Lung (tissue), 12 donors: ENCODE measurements around the gene NR2C2. TPM values are rescaled to one million over a fixed set of nuclear protein-coding genes. Genes with fewer than 3 reads are reported as not detected.

Experiments
- ATAC-seq: fragments of 200-7000 bp; cut with Tn5 transposase; one replicate; pipeline ENCODE4 v1.9.1; 2020; ENCODE audit warnings: moderate number of reproducible peaks; ENCODE audit not compliant: insufficient read depth, low FRiP score
- DNase-seq, 3 donors: peaks; one replicate each; pipeline ENCODE4 v3.0.0-alpha.2; 2013 to 2017
- H3K27ac ChIP-seq, 2 donors: one replicate each; pipeline ENCODE4 v1.5.1; 2013; ENCODE audit warnings: mild to moderate bottlenecking in 2 of 2, moderate library complexity in 2 of 2, control low read depth in 1 of 2, inconsistent platforms in 1 of 2, low read depth in 1 of 2, low read length in 1 of 2
- H3K27me3 ChIP-seq, 3 donors: one replicate each; pipeline ENCODE4 v1.5.1; 2013; ENCODE audit warnings: low read length in 2 of 3; ENCODE audit not compliant: control insufficient read depth in 3 of 3, insufficient read depth in 3 of 3
- H3K36me3 ChIP-seq, 4 donors: one replicate each; pipeline ENCODE4 v1.5.1; 2013; ENCODE audit warnings: low read length in 4 of 4, mild to moderate bottlenecking in 1 of 4, moderate library complexity in 1 of 4; ENCODE audit not compliant: control insufficient read depth in 4 of 4, insufficient read depth in 4 of 4
- H3K4me1 ChIP-seq, 5 donors: one replicate each; pipeline ENCODE4 v1.5.1; 2013; ENCODE audit warnings: low read length in 5 of 5, mild to moderate bottlenecking in 2 of 5, moderate library complexity in 1 of 5; ENCODE audit not compliant: control insufficient read depth in 5 of 5, insufficient read depth in 5 of 5
- H3K4me3 ChIP-seq: one replicate; pipeline ENCODE4 v1.5.1; 2013; ENCODE audit warnings: mild to moderate bottlenecking, control low read depth, moderate library complexity
- H3K9ac ChIP-seq, 2 donors: one replicate each; pipeline ENCODE4 v1.5.1; 2013; ENCODE audit warnings: low read length in 2 of 2, control low read depth in 1 of 2; ENCODE audit not compliant: insufficient read depth in 1 of 2
- H3K9me3 ChIP-seq, 4 donors: one replicate each; pipeline ENCODE4 v1.5.1; 2013; ENCODE audit warnings: low read length in 3 of 4, mild to moderate bottlenecking in 1 of 4, moderate library complexity in 1 of 4; ENCODE audit not compliant: control insufficient read depth in 4 of 4, insufficient read depth in 3 of 4
- CTCF ChIP-seq: IDR thresholded peaks from 2 replicates; pipeline ENCODE4 v1.5.1; 2012; ENCODE audit warnings: mild to moderate bottlenecking; ENCODE audit errors: control extremely low read depth, extremely low read depth
- WGBS, 2 donors: extraction: QIAGEN DNeasy Blood & Tissue Kit; methylation state at CpG; one replicate each; pipeline ENCODE4 v1.1.7; 2013; 5-methylcytosine and 5-hydroxymethylcytosine counted together
- polyA plus RNA-seq, 2 donors: library from polyadenylated mRNA; stranded (reverse); fragments of 200-250 nt; gene quantifications; one replicate each; pipeline ENCODE4 v1.2.1, GENCODE V29; 2013
- total RNA-seq, 2 donors: library from RNA; depleted of rRNA in 1 of 2; stranded (reverse); fragments of >200 nt in 1 of 2; gene quantifications; one replicate each; pipeline ENCODE4 v1.2.1, GENCODE V29; 2014 to 2021
- donor health status: control.
- donor health status: control.
- donor health status: Bipolar disorder and iron deficiency.
- donor health status: healthy.
- donor health status: DM: yes; HTN: yes; CAD: no.

NR2C2 gene
- total and polyA plus RNA-seq, 4 donors = 9.2 to 71.0 (median 24.8) TPM

- Histone ChIP-seq H3K27me3 (no peaks in the 10 kb centered on the region), H3K9ac (no peak overlapping the region), H3K4me1 (no peaks in the 10 kb centered on the region), H3K36me3 (peaks cover 16 to 70% (median 45%) of the 10 kb centered on the region in 4 donors), H3K27ac (no peak overlapping the region), H3K9me3 (no peaks in the 10 kb centered on the region), H3K4me3 (no peak overlapping the region)
- ATAC-seq (no peak), DNase-seq (no peak)
- 75 to 98% methylated on average over 3 of the region's 3 CpGs for WGBS, 2 donors
- no peak for TF ChIP-seq CTCF
These were observed 85.7 kb downstream of the NR2C2 start for GRCh38 chr3:15033103-15033502.

DNA sequence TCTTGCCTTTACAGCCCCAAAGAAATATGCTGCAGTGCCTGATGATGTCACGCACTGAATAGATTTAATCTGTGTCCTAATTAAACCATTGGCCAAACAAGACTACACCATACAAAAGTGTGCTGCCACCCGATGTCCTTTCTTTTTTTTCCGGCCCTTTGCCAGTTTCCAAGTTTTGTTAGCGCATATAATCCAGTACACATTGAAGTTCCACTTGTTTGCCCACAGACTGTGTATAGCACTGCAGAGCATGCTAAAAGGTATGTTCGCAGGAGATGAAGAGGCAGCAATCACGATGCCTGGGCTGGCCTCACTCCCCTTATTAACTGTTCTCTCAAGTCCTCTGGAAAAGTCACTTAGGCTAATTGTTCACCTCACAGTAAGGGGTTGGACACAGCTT lies 90.9 kb downstream of the NR2C2 start:
- no peak for ATAC-seq
- WGBS, 2 donors = 90 to 95% methylated on average over 6 of the region's 6 CpGs

GRCh38 chr3:15040844-15041243 lies 93.5 kb downstream of the NR2C2 start:
- WGBS, 2 donors = 83 to 88% methylated on average over 3 of the region's 3 CpGs
- H3K9ac ChIP-seq = no peak overlapping the region
- ATAC-seq = no peak
- DNase-seq = no peak
- H3K4me3 ChIP-seq = no peak overlapping the region
- H3K4me1 ChIP-seq = peaks cover 2 to 22% (median 11%) of the 10 kb centered on the region in 5 donors
- no peaks in the 10 kb centered on the region for H3K9me3 ChIP-seq
- H3K36me3 ChIP-seq = peaks cover 21 to 46% (median 41%) of the 10 kb centered on the region in 4 donors
- no peak for TF ChIP-seq CTCF
- peak overlapping the region in 1 of 2 donors; percentile 43 for H3K27ac ChIP-seq
- H3K27me3 ChIP-seq = no peaks in the 10 kb centered on the region

More for the DNA sequence above, 90.9 kb downstream of the NR2C2 start:
- H3K9me3 ChIP-seq = no peaks in the 10 kb centered on the region
- DNase-seq = no peak
- no peaks in the 10 kb centered on the region for H3K27me3 ChIP-seq
- H3K36me3 ChIP-seq = peaks cover 21 to 46% (median 34%) of the 10 kb centered on the region in 4 donors
- no peak for TF ChIP-seq CTCF
- peaks cover 2 to 20% (median 9%) of the 10 kb centered on the region in 5 donors for H3K4me1 ChIP-seq
- H3K9ac ChIP-seq = no peak overlapping the region
- no peak overlapping the region for H3K27ac ChIP-seq
- H3K4me3 ChIP-seq = no peak overlapping the region

DNA sequence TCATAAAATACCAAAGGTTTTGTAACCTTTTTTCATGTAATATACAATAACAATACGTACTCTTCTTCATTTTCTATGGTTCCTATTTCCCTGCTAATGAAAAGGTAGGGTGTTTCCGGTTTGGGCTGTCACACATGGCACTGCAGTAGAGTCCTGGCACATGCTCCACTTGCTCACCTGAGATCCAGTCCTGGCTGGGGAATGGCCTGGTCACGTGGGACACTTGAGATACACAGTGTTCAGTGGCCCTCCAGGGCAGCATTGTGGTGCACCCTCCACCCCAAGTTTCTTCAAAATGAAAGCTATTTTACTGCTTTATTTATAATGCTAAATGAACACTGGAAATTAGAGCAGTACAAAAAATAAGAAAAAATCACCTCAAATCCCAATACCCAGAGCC lies 94.6 kb downstream of the NR2C2 start:
- no peaks in the 10 kb centered on the region for H3K9me3 ChIP-seq
- no peak for DNase-seq
- no peaks in the 10 kb centered on the region for H3K27me3 ChIP-seq
- H3K4me1 ChIP-seq = peaks cover 2 to 22% (median 11%) of the 10 kb centered on the region in 5 donors
- H3K4me3 ChIP-seq = no peak overlapping the region
- H3K27ac ChIP-seq = no peak overlapping the region
- no peak overlapping the region for H3K9ac ChIP-seq
- WGBS, 2 donors = 82% methylated on average over 3 of the region's 3 CpGs
- TF ChIP-seq CTCF = no peak
- peak; percentile 33 for ATAC-seq
- H3K36me3 ChIP-seq = peaks cover 26 to 46% (median 41%) of the 10 kb centered on the region in 4 donors
